HCT116 (cell line): ENCODE data around the gene NDOR1.

ENCODE experiments used
- POLR2A ChIP-seq: IDR thresholded peaks from 2 replicates; pipeline ENCODE4 v1.7.0; 2011; ENCODE audit warnings: borderline replicate concordance; ENCODE audit not compliant: insufficient read depth, insufficient read length; ENCODE audit errors: extremely low read depth
- RAD21 ChIP-seq: IDR thresholded peaks from 2 replicates; pipeline ENCODE4 v1.6.1; 2012; ENCODE audit warnings: low read depth, mild to moderate bottlenecking

DNA sequence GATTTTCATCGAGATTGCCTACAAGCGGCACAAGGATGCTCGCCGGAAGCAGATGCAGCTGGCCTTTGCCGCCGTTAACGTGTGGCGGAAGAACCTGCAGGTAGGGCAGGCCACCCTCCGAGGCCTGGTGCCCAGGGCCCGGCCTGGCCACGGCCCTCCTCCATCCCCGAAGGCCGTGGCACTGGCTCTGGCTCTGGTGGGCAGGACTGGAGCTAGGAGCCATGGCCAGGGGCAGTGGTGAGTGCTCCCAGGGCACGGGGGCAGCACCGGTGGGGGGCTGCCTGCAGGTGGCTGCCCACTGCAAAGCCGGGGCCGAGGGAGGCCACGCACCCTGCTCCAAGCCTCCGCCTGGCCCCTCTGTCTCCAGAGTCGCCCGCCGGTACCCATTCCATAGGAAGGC, 41.7 kb upstream of the NDOR1 start:
- TF ChIP-seq RAD21 (no peak), POLR2A (no peak)
